Measurements from ENCODE around the gene BCKDHA. TPM values are rescaled to one million over a fixed set of nuclear protein-coding genes. Genes with fewer than 3 reads are reported as not detected.

The BCKDHA gene
- total and polyA plus RNA-seq, 9 of the 15 experiments (the other 6 are each of a cell fraction or from before 2014, with no cell fraction given): 4.5 to 52.5 (median 14.1) TPM

- TF ChIP-seq ZNF589 (CRISPR knock-in tag; IDR thresholded peaks at IDR 0.05; ENCODE audit: low read depth): no peak
- 0 out of 2 replicates have a peak, but pooled peaks have one; percentile 12 for TF ChIP-seq PHF21A (IDR thresholded peaks at IDR 0.05; ENCODE audit: borderline replicate concordance, low read depth)
- no peak for TF ChIP-seq E2F8 (IDR thresholded peaks at IDR 0.05; ENCODE audit: low read depth, partially characterized antibody)
- no peak for TF ChIP-seq EHMT2 (IDR thresholded peaks at IDR 0.05)
- TF ChIP-seq ZBTB9 (CRISPR knock-in tag; IDR thresholded peaks at IDR 0.05): no peak
- no peak for TF ChIP-seq ZBTB2 (IDR thresholded peaks at IDR 0.05)
- no peak for TF ChIP-seq NFE2L1 (tag; IDR thresholded peaks at IDR 0.05; ENCODE audit: borderline replicate concordance, low read depth)
- TF ChIP-seq TARDBP (IDR thresholded peaks at IDR 0.05): peak; percentile 36; the same call in 1 of the 2 replicates
- no peak for TF ChIP-seq SMARCA4 (IDR thresholded peaks at IDR 0.05)
- peak; percentile 71; the same call in 1 of the 2 replicates for TF ChIP-seq FOXP1 (CRISPR knock-in tag; IDR thresholded peaks at IDR 0.05)
- TF ChIP-seq FOXK1 (CRISPR knock-in tag; IDR thresholded peaks at IDR 0.05; ENCODE audit: borderline replicate concordance): no peak
- no peak for TF ChIP-seq RREB1 (CRISPR knock-in tag; IDR thresholded peaks at IDR 0.05)
- 0 out of 2 replicates have a peak, but pooled peaks have one; percentile 52 for TF ChIP-seq RBM14 (IDR thresholded peaks at IDR 0.05; ENCODE audit: borderline replicate concordance, insufficient read depth, low read depth, low read length)
Measured at GRCh38 chr19:41352609-41353465, 44.8 kb upstream of the BCKDHA start (continued).

All from K562 (cell line).